ENCODE measurements around the gene ENC1.

GRCh38 chr5:74619308-74619707 lies 21.2 kb downstream of the ENC1 start:
- TF ChIP-seq CTCF (IDR thresholded peaks at IDR 0.05; ENCODE audit: insufficient read depth, low read length), result no peak
- no peak for TF ChIP-seq POLR2AphosphoS5 (IDR thresholded peaks at IDR 0.05; ENCODE audit: low read depth)
- TF ChIP-seq GABPA (IDR thresholded peaks at IDR 0.05; ENCODE audit: low read depth), result no peak
- no peak for TF ChIP-seq REST (IDR thresholded peaks at IDR 0.05; ENCODE audit: insufficient replicate concordance, low read depth)
